H9 (cell line): ENCODE measurements around the gene PNPLA1. TPM values are rescaled to one million over a fixed set of nuclear protein-coding genes. Genes with fewer than 3 reads are reported as not detected.

ENCODE experiments used
- DNase-seq: peaks from one replicate; pipeline ENCODE4 v3.0.0-alpha.2; 2017
- H2AFZ ChIP-seq: one replicate; pipeline ENCODE4 v1.6.1; 2013; ENCODE audit warnings: mild to moderate bottlenecking, low read length, control low read depth, moderate library complexity
- H2AK5ac ChIP-seq: 2 replicates; pipeline ENCODE4 v1.6.1; 2013; ENCODE audit warnings: low read length, control low read depth, mixed read lengths; ENCODE audit not compliant: insufficient read length
- H2BK120ac ChIP-seq: one replicate; pipeline ENCODE4 v1.6.1; 2013; ENCODE audit warnings: low read depth, mild to moderate bottlenecking, low read length, control low read depth, inconsistent platforms; ENCODE audit not compliant: poor library complexity, severe bottlenecking
- H2BK12ac ChIP-seq: 2 replicates; pipeline ENCODE4 v1.6.1; 2013; ENCODE audit warnings: low read length, control low read depth, mixed read lengths, low read depth; ENCODE audit not compliant: insufficient read length
- H2BK15ac ChIP-seq: 2 replicates; pipeline ENCODE4 v1.6.1; 2013; ENCODE audit warnings: low read depth, low read length, control low read depth
- H2BK20ac ChIP-seq: one replicate; pipeline ENCODE4 v1.6.1; 2013; ENCODE audit warnings: low read depth, mild to moderate bottlenecking, low read length, control low read depth, inconsistent platforms; ENCODE audit not compliant: poor library complexity, severe bottlenecking
- H2BK5ac ChIP-seq: 2 replicates; pipeline ENCODE4 v1.6.1; 2013; ENCODE audit warnings: low read length, control low read depth, mixed read lengths; ENCODE audit not compliant: insufficient read length
- H3K14ac ChIP-seq: 2 replicates; pipeline ENCODE4 v1.6.1; 2013; ENCODE audit warnings: low read length, control low read depth; ENCODE audit not compliant: insufficient read depth
- H3K18ac ChIP-seq: 2 replicates; pipeline ENCODE4 v1.6.1; 2013; ENCODE audit warnings: low read depth, mild to moderate bottlenecking, mixed read lengths, low read length, control low read depth; ENCODE audit not compliant: insufficient read length
- H3K23ac ChIP-seq: 2 replicates; pipeline ENCODE4 v1.6.1; 2013; ENCODE audit warnings: low read length, control low read depth, mixed read lengths, low read depth; ENCODE audit not compliant: insufficient read length
- H3K23me2 ChIP-seq: 2 replicates; pipeline ENCODE4 v1.6.1; 2013; ENCODE audit warnings: low read depth, mild to moderate bottlenecking, mixed read lengths, low read length, control low read depth; ENCODE audit not compliant: insufficient read length, poor library complexity, severe bottlenecking
- H3K27ac ChIP-seq: 2 replicates; pipeline ENCODE4 v1.5.1; 2013; ENCODE audit warnings: low read length, control low read depth, mixed read lengths, low read depth; ENCODE audit not compliant: insufficient read length
- H3K27me3 ChIP-seq: 2 replicates; pipeline ENCODE4 v1.6.1; 2013; ENCODE audit warnings: low read length, control low read depth, inconsistent platforms; ENCODE audit not compliant: insufficient read depth
- H3K4ac ChIP-seq: 2 replicates; pipeline ENCODE4 v1.6.1; 2013; ENCODE audit warnings: low read depth, mild to moderate bottlenecking, control low read depth, inconsistent platforms, low read length, moderate library complexity
- H3K4me1 ChIP-seq: 2 replicates; pipeline ENCODE4 v1.6.1; 2013; ENCODE audit warnings: low read length, control low read depth, inconsistent platforms; ENCODE audit not compliant: insufficient read depth
- H3K4me2 ChIP-seq: 2 replicates; pipeline ENCODE4 v1.6.1; 2013; ENCODE audit warnings: low read length, control low read depth, mixed read lengths; ENCODE audit not compliant: insufficient read length, insufficient read depth
- H3K56ac ChIP-seq: 2 replicates; pipeline ENCODE4 v1.6.1; 2013; ENCODE audit warnings: low read depth, mild to moderate bottlenecking, mixed read lengths, low read length, control low read depth; ENCODE audit not compliant: insufficient read length
- H3K79me1 ChIP-seq: 2 replicates; pipeline ENCODE4 v1.6.1; 2013; ENCODE audit warnings: low read depth, mild to moderate bottlenecking, moderate library complexity, low read length, control low read depth, inconsistent platforms; ENCODE audit not compliant: insufficient read depth, poor library complexity, severe bottlenecking
- H3K79me2 ChIP-seq: 2 replicates; pipeline ENCODE4 v1.6.1; 2013; ENCODE audit warnings: low read length, control low read depth, inconsistent platforms; ENCODE audit not compliant: insufficient read depth
- H3K9ac ChIP-seq: 2 replicates; pipeline ENCODE4 v1.6.1; 2013; ENCODE audit warnings: low read length, control low read depth, mixed read lengths; ENCODE audit not compliant: insufficient read length; ENCODE audit errors: extremely low read depth
- H3K9me3 ChIP-seq: one replicate; pipeline ENCODE4 v1.6.1; 2013; ENCODE audit warnings: low read depth, low read length, inconsistent platforms; ENCODE audit not compliant: control insufficient read depth
- H3T11ph ChIP-seq: one replicate; pipeline ENCODE4 v1.6.1; 2013; ENCODE audit warnings: mild to moderate bottlenecking, low read length, control low read depth, inconsistent platforms
- H4K20me1 ChIP-seq: one replicate; pipeline ENCODE4 v1.6.1; 2013; ENCODE audit not compliant: control insufficient read depth, insufficient read length, insufficient read depth
- H4K5ac ChIP-seq: 2 replicates; pipeline ENCODE4 v1.6.1; 2013; ENCODE audit warnings: low read depth, mild to moderate bottlenecking, mixed read lengths, low read length, control low read depth; ENCODE audit not compliant: insufficient read length
- H4K8ac ChIP-seq: replicated peaks from 2 replicates; pipeline ENCODE4 v1.6.1; 2013; ENCODE audit warnings: low read length, control low read depth, mixed read lengths, low read depth; ENCODE audit not compliant: insufficient read length
- H4K91ac ChIP-seq: 2 replicates; pipeline ENCODE4 v1.6.1; 2013; ENCODE audit warnings: low read depth, mild to moderate bottlenecking, moderate library complexity, mixed read lengths, low read length, control low read depth; ENCODE audit not compliant: insufficient read length
- H3K27ac Mint-ChIP-seq, 3 experiments: 2 replicates in 2 of 3; 3 replicates in 1 of 3; pipeline ENCODE4 v1.8.0; 2020 to 2021; ENCODE audit warnings: mixed read lengths in 3 of 3, mild to moderate bottlenecking in 1 of 3, moderate library complexity in 1 of 3
- H3K27me3 Mint-ChIP-seq: 2 replicates; pipeline ENCODE4 v1.8.0; 2021; ENCODE audit warnings: low read depth, mild to moderate bottlenecking, moderate library complexity, mixed read lengths
- H3K36me3 Mint-ChIP-seq, 3 experiments: 2 replicates in 2 of 3; 3 replicates in 1 of 3; pipeline ENCODE4 v1.8.0; 2020 to 2021; ENCODE audit warnings: low read depth in 3 of 3, mixed read lengths in 3 of 3; ENCODE audit not compliant: insufficient read depth in 1 of 3
- H3K4me1 Mint-ChIP-seq, 2 experiments: 2 replicates each; pipeline ENCODE4 v1.8.0; 2020; ENCODE audit warnings: mixed read lengths in 2 of 2
- H3K4me3 Mint-ChIP-seq, 2 experiments: 2 replicates in 1 of 2; 3 replicates in 1 of 2; pipeline ENCODE4 v1.8.0; 2020 to 2021; ENCODE audit warnings: mild to moderate bottlenecking in 2 of 2, mixed read lengths in 2 of 2, moderate library complexity in 1 of 2
- H3K9me3 Mint-ChIP-seq, 2 experiments: 2 replicates in 1 of 2; 3 replicates in 1 of 2; pipeline ENCODE4 v1.8.0; 2020; ENCODE audit warnings: mild to moderate bottlenecking in 2 of 2, mixed read lengths in 2 of 2, moderate library complexity in 1 of 2
- CTCF ChIP-seq: fragments of 200-600 bp; sonication (generic); conservative IDR thresholded peaks from 3 replicates; pipeline ENCODE4 v1.8.0; 2021; ENCODE audit warnings: antibody characterized with exemption, mild to moderate bottlenecking
- WGBS: extraction: QIAGEN DNeasy Blood & Tissue Kit; methylation state at CpG from one replicate; pipeline ENCODE4 v1.1.7; 2013; ENCODE audit warnings: missing lambda C conversion rate, low lambda C conversion rate, mixed read lengths; ENCODE audit not compliant: insufficient read length; ENCODE audit errors: extremely low coverage; 5-methylcytosine and 5-hydroxymethylcytosine counted together
- total RNA-seq: library from RNA; stranded (reverse); gene quantifications from 2 replicates; pipeline ENCODE4 v1.2.1, GENCODE V29; 2021

PNPLA1 gene
- total RNA-seq, 1 experiment from 2014 or later = 0.09 TPM

- H4K8ac ChIP-seq = no peak within 1 kb of the TSS
These were observed 67.0 kb downstream of the PNPLA1 start, which contains the start of gene BNIP5 for GRCh38 chr6:36336779-36337241. TSS of gene BNIP5 (minus strand) at chr6:36336888. CDS start at chr6:36330690, 6,198 bp downstream.

More at GRCh38 chr6:36336779-36337241, 67.0 kb downstream of the PNPLA1 start, which contains the start of gene BNIP5:
- Histone ChIP-seq H2BK12ac (no peak within 1 kb of the TSS), H4K20me1 (no peaks in the 10 kb centered on the region), H3K79me1 (no peaks in the 10 kb centered on the region), H2AK5ac (no peak within 1 kb of the TSS), H4K5ac (no peak within 1 kb of the TSS), H3K18ac (no peak within 1 kb of the TSS), H3K14ac (no peak within 1 kb of the TSS), H2BK15ac (no peak within 1 kb of the TSS), H3K27me3 (no peaks in the 10 kb centered on the region), H3K56ac (no peak within 1 kb of the TSS), H3K79me2 (no peaks in the 10 kb centered on the region), H3K4me2 (no peak within 1 kb of the TSS), H3T11ph (no peak within 1 kb of the TSS), H2BK20ac (no peak within 1 kb of the TSS), H3K23ac (no peak within 1 kb of the TSS), H3K4me1 (no peaks in the 10 kb centered on the region), H4K91ac (no peak within 1 kb of the TSS), H2BK5ac (no peak within 1 kb of the TSS), H3K9me3 (no peaks in the 10 kb centered on the region), H3K4ac (no peak within 1 kb of the TSS), H2BK120ac (no peak within 1 kb of the TSS), H3K23me2 (peaks cover 4% of the 10 kb centered on the region), H2AFZ (no peak within 1 kb of the TSS), H3K27ac (no peak within 1 kb of the TSS), H3K9ac (no peak within 1 kb of the TSS)
- Mint-ChIP-seq H3K4me3 (no peak within 1 kb of the TSS), H3K36me3 (no peaks in the 10 kb centered on the region), H3K4me1 (peaks cover 15 to 24% of the 10 kb centered on the region in 2 experiments), H3K9me3 (no peaks in the 10 kb centered on the region; a peak in 1 of 5 replicates), H3K27ac (no peak within 1 kb of the TSS; a peak in 1 of 7 replicates), H3K27me3 (peaks cover 44% of the 10 kb centered on the region)
- DNase-seq = no peak
- no CpG with 5 or more reads among the region's 3 CpGs for WGBS
- no peak for TF ChIP-seq CTCF
